HK-2 (cell line): Measurements from ENCODE around the gene BHLHE23.

Source experiments
- DNase-seq: peaks from one replicate; pipeline ENCODE4 v3.0.0-alpha.2; 2018; ENCODE audit not compliant: unreplicated experiment

BHLHE23 gene

DNA sequence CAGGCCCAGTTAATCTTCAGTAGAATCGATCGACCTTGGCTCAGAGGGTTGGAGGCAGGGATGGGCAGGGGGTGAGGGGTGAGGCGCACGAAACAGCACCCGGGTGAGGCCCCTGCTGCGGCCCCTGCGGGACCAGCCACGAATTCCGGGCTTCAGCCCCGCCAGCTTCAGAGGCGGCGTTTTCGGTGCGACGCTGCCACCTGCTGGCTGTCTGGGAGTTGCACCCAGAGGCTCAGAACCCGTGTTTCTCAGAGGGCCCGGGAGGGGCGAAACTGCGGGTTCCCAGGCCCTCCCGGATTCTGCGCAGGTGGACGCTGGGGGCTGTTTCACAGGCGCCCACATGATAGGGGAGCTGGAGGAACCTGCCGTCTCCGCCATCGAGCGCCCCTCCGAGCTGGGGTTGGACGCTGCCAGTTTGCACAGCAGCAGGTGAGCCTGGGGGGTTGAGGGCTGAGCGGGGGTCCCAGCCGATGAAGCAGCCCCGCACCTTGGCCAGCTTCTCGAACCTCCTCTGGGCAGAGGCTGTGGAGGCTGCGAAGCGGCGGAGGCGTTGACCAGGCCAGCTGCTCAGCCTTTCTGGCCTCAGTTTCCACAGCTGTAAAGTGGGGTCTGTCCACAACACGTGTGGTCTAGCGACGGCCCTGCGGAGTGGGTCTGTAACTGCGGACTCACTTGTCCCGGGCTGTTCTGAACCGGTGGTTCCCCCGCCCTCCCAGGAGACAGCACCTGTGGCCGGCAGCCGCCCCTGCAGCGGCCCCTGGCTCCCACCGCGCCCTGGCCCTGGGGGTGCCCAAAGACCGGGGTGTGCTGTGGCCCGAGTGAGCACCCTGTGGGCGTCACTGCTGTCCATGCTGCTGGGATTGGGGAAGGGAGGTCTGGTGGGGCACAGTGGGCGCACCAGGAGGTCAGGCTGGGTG lies 2.5 kb upstream of the BHLHE23 start:
- peak; percentile 84 for DNase-seq

GRCh38 chr20:63008541-63009044 lies 1.8 kb upstream of the BHLHE23 start:
- DNase-seq = no peak

GRCh38 chr20:63007646-63008488 lies 1.1 kb upstream of the BHLHE23 start:
- DNase-seq = no peak

- DNase-seq = no peak
Measured at GRCh38 chr20:63007360-63007645, 539 bp upstream of the BHLHE23 start.

GRCh38 chr20:63005862-63006539 lies 763 bp downstream of the BHLHE23 start:
- no peak for DNase-seq

- no peak for DNase-seq
Measured at GRCh38 chr20:63005365-63005861, 1.4 kb downstream of the BHLHE23 start.

DNA sequence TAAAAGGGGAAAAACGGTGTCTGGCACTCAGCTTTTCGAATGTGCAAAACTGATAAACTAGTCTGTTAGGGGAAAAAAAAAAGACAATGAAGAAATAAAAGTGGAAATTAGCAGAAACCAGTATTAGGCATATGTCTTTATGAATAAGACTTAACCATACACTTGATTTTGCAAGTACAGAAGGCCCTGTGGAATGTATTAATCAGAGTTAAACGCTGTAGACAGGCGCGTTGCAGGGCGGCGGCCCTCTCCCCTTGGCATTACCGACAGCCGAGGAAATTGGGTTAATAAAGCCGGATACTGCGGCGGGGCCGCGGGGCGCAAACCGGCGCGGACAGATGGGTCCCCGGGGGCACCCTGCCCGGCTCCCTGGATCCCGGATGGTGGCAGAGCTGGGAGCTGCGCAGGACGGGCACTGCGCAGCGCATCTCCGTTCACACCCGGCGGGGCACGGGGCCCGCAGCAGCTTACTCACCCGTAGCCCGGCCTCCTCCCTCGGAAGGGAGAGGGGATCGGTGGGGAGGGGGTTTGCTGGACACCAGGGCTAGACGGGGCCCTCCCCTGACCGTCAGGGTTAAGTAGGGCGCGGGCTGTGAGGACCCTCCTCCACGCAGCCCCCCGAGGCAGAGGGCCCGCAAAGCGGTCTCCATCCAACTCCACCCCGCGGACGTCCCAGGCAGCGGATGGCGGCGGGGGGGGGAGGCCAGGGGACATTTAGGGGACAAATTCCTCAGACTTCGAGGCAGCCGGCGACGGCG lies 2.0 kb downstream of the BHLHE23 start:
- DNase-seq = no peak

DNA sequence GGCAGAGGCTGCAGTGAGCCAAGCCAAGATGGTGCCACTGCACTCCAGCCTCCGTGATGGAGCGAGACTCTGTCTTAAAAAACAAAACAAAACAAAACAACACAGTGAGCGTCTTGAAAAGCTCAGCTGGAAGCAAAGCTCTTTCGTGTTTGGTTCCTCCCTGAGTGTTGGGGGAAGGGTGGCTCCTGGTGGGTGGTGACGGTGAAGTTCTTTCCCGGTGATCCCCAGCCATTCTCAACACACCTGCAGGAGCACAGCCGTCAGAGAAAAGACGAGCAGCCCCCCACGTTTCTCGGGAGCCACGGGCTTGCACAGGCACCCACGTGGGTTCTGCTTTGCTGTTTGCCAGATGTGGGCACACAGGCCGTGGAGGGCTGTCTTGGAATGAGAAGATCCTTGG lies 3.2 kb downstream of the BHLHE23 start:
- no peak for DNase-seq

GRCh38 chr20:63002511-63002910 lies 4.3 kb downstream of the BHLHE23 start:
- DNase-seq = no peak

DNA sequence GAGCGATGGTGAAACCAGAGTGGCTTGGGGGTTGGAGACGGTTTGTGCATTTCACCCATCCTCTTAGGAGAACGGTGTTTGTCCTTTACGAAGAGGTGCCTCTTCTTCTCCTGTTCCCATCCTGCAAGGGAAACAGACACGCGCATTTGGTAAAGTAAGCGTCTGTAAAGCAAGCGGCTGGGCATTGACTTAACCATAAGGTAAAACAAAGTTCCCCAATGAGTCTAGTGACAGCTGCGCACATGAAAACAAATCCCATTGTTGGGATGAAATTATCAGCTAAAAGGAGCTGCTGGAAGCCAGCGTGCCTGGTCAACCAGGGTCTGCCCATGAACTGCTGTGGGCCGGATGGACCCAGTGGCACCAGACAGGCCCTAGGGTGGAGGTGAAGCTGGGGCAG lies 5.8 kb downstream of the BHLHE23 start:
- DNase-seq = no peak

- no peak for DNase-seq
Measured at GRCh38 chr20:63000036-63000435, 6.7 kb downstream of the BHLHE23 start.

DNA sequence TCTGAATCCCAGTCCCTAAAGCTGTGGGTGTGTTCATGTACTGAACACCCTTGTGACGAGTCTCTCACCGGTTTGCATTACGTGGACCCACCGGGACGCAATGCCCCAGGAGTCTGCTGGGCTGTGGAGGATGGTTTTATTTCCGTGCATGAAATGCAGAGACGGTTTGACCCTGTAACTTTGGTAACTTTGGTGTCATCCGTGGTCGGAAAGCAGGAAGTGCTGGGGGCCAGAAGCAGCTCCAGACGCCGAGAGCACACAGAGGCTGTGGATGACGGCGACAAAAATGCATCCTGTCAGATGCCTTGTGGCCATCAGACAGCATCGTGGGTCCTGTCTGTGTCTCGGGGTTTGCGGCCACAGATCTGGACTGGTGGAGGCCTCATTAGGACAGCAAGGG lies 7.2 kb downstream of the BHLHE23 start:
- DNase-seq = no peak

- DNase-seq = no peak
Measured at GRCh38 chr20:62998449-62998848, 8.3 kb downstream of the BHLHE23 start.

GRCh38 chr20:62997417-62998035 lies 9.2 kb downstream of the BHLHE23 start:
- no peak for DNase-seq

DNA sequence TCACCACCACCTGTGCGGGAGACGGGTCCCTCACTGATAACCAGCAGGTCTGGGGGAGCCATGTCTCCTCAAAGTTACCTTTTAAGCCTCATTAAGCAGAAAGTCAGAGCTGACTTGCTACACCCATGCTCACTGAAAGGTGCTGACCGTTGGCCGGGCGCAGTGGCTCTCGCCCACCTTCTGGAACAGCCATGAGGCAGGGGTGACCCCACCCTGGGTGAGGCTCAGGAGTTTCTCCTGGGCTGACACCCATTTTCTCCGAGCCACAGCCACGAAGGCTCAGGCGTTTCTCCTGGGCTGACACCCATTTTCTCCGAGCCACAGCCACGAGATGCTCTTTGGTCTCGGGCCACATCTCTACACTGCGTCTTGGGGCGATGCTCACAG lies 10.2 kb downstream of the BHLHE23 start:
- no peak for DNase-seq

DNA sequence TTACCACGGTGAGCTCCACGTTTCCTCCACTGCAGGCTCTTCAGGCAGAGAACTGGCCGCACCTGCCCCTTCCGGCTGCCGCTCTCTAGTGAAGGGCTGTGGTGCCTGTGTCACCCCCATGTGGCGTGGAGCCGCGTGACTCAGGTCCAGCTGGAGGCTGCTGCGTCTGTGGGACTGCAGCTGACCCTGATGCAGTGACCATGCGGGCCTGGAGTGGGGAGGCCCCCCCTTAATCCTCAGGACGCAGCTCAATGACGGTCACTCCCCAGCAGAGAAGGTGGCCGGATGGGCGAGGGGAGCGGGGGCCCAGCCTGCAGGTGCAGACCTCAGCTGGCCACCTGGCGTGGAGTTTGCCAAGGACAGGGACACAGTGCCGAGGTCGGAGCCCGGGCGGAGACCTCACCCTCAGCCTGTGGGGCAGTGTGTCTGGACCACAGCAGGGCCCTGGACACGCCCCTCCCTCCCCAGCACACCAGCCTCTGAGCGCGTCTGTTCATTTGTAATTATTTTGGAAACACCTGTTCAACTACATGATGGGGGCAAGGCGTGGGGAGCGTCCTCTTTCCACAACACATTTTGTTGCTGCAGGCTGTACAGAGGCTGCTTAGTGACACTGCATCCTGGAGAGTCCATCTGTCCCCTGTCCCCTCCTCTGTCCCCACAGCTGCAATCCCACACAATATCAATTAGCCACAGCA lies 10.7 kb downstream of the BHLHE23 start:
- no peak for DNase-seq

GRCh38 chr20:62995481-62995880 lies 11.3 kb downstream of the BHLHE23 start:
- DNase-seq = no peak

GRCh38 chr20:62994869-62995281 lies 11.9 kb downstream of the BHLHE23 start:
- DNase-seq = no peak

DNA sequence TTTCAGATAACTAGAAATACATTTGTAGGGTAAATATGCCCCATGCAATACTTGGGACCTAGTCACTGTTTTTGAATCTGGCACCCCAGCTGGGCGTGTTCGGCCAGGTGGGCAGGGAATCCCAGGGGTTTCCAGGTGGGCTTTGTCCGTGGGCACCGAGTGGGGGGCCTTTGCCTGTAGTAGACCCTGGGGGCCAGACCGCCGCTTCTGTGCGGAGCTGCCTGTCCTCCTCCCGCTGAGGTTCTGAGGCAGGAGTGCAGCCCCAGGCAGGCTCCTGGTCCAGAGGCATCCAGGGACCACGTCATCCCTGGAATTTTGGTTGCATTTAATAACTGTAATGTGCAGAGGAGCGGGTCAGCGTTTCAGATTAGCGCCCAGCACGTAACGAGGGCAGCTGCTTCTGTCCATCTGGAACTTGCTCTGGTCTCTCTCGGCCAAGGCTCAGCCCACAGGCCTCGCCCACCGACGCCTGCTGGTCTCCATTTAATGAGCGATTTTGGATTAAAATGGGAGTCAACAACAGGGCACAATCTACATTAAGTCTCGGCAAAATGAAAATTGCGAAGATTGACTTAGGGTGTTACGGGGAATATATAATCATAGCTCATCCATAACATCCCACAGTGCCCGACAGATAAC lies 12.8 kb downstream of the BHLHE23 start:
- DNase-seq = no peak

- no peak for DNase-seq
Measured at GRCh38 chr20:62991863-62992262, 14.9 kb downstream of the BHLHE23 start.
